Activated naive CD4-positive, alpha-beta T cell treated with anti-CD3 and anti-CD28 coated beads, Interleukin-2, amount 10 ng/mL, durations not matched to agents 7 days and 5 days (primary cell): ENCODE results near the gene FSTL5.

Experiments used
- CTCF ChIA-PET: fragments of 350-600 bp; sonication (Branson Sonifier 250); formaldehyde crosslinking; loops from one replicate; lab custom pipeline; 2021; ENCODE audit warnings: antibody characterized with exemption; lab: Charles Lee
- DNase-seq: peaks from one replicate; pipeline ENCODE4 v3.0.0-alpha.2; 2020
- H3K27ac Mint-ChIP-seq: one replicate; pipeline ENCODE4 v1.8.0; 2021; ENCODE audit warnings: mild to moderate bottlenecking, moderate library complexity, mixed read lengths
- H3K27me3 Mint-ChIP-seq: one replicate; pipeline ENCODE4 v1.8.0; 2021; ENCODE audit warnings: mild to moderate bottlenecking, mixed read lengths
- H3K36me3 Mint-ChIP-seq: one replicate; pipeline ENCODE4 v1.8.0; 2021; ENCODE audit warnings: mixed read lengths
- H3K4me1 Mint-ChIP-seq: one replicate; pipeline ENCODE4 v1.8.0; 2021; ENCODE audit warnings: mixed read lengths
- H3K4me3 Mint-ChIP-seq: one replicate; pipeline ENCODE4 v1.8.0; 2021; ENCODE audit warnings: mild to moderate bottlenecking, moderate library complexity, mixed read lengths
- H3K9me3 Mint-ChIP-seq: one replicate; pipeline ENCODE4 v1.8.0; 2021; ENCODE audit warnings: mixed read lengths

FSTL5 gene

GRCh38 chr4:161893566-161893965, 270.2 kb downstream of the FSTL5 start:
- no peaks in the 10 kb centered on the region for H3K4me1 Mint-ChIP-seq
- DNase-seq = no peak
- no peaks in the 10 kb centered on the region for H3K36me3 Mint-ChIP-seq
- H3K27me3 Mint-ChIP-seq = no peaks in the 10 kb centered on the region
- CTCF ChIA-PET = no interaction called here
- H3K27ac Mint-ChIP-seq = no peak overlapping the region
- no peaks in the 10 kb centered on the region for H3K9me3 Mint-ChIP-seq
- no peak overlapping the region for H3K4me3 Mint-ChIP-seq

- H3K36me3 Mint-ChIP-seq = no peaks in the 10 kb centered on the region
- no peaks in the 10 kb centered on the region for H3K27me3 Mint-ChIP-seq
- H3K9me3 Mint-ChIP-seq = no peaks in the 10 kb centered on the region
- no peak overlapping the region for H3K27ac Mint-ChIP-seq
- CTCF ChIA-PET = no interaction called here
- H3K4me3 Mint-ChIP-seq = no peak overlapping the region
- DNase-seq = no peak
- H3K4me1 Mint-ChIP-seq = no peaks in the 10 kb centered on the region
These were observed 270.8 kb downstream of the FSTL5 start for GRCh38 chr4:161892951-161893350.

- Mint-ChIP-seq H3K27me3 (no peaks in the 10 kb centered on the region), H3K4me1 (no peaks in the 10 kb centered on the region), H3K9me3 (peaks cover 2% of the 10 kb centered on the region), H3K36me3 (no peaks in the 10 kb centered on the region), H3K27ac (no peak overlapping the region), H3K4me3 (no peak overlapping the region)
- CTCF ChIA-PET = no interaction called here
- no peak for DNase-seq
These were observed 280.6 kb downstream of the FSTL5 start for GRCh38 chr4:161883157-161883556.

GRCh38 chr4:161881370-161881769, 282.4 kb downstream of the FSTL5 start:
- Mint-ChIP-seq H3K4me1 (no peaks in the 10 kb centered on the region), H3K36me3 (no peaks in the 10 kb centered on the region), H3K27me3 (no peaks in the 10 kb centered on the region), H3K9me3 (peaks cover 2% of the 10 kb centered on the region), H3K27ac (no peak overlapping the region), H3K4me3 (no peak overlapping the region)
- CTCF ChIA-PET = no interaction called here
- no peak for DNase-seq

- CTCF ChIA-PET = no interaction called here
- Mint-ChIP-seq H3K36me3 (no peaks in the 10 kb centered on the region), H3K4me3 (no peak overlapping the region), H3K27ac (no peak overlapping the region), H3K9me3 (peaks cover 2% of the 10 kb centered on the region), H3K4me1 (no peaks in the 10 kb centered on the region), H3K27me3 (no peaks in the 10 kb centered on the region)
- no peak for DNase-seq
These were observed 294.3 kb downstream of the FSTL5 start for GRCh38 chr4:161869511-161869910.

GRCh38 chr4:161856711-161857326, 307.0 kb downstream of the FSTL5 start:
- no peak overlapping the region for H3K27ac Mint-ChIP-seq
- no peaks in the 10 kb centered on the region for H3K27me3 Mint-ChIP-seq
- CTCF ChIA-PET = no interaction called here
- no peaks in the 10 kb centered on the region for H3K4me1 Mint-ChIP-seq
- H3K9me3 Mint-ChIP-seq = peaks cover 8% of the 10 kb centered on the region
- no peak overlapping the region for H3K4me3 Mint-ChIP-seq
- no peaks in the 10 kb centered on the region for H3K36me3 Mint-ChIP-seq
- DNase-seq = no peak

GRCh38 chr4:161850631-161851030, 313.2 kb downstream of the FSTL5 start:
- no peak for DNase-seq
- Mint-ChIP-seq H3K36me3 (no peaks in the 10 kb centered on the region), H3K27me3 (no peaks in the 10 kb centered on the region), H3K4me3 (no peak overlapping the region), H3K4me1 (no peaks in the 10 kb centered on the region), H3K9me3 (peaks cover 8% of the 10 kb centered on the region), H3K27ac (no peak overlapping the region)
- CTCF ChIA-PET = no interaction called here

GRCh38 chr4:161841759-161842158, 322.0 kb downstream of the FSTL5 start:
- no peak overlapping the region for H3K27ac Mint-ChIP-seq
- H3K4me1 Mint-ChIP-seq = no peaks in the 10 kb centered on the region
- no peaks in the 10 kb centered on the region for H3K36me3 Mint-ChIP-seq
- no peak overlapping the region for H3K4me3 Mint-ChIP-seq
- no peak for DNase-seq
- peaks cover 6% of the 10 kb centered on the region for H3K9me3 Mint-ChIP-seq
- H3K27me3 Mint-ChIP-seq = no peaks in the 10 kb centered on the region
- CTCF ChIA-PET = no interaction called here

- Mint-ChIP-seq H3K36me3 (no peaks in the 10 kb centered on the region), H3K27ac (no peak overlapping the region), H3K4me1 (no peaks in the 10 kb centered on the region), H3K27me3 (no peaks in the 10 kb centered on the region), H3K4me3 (no peak overlapping the region), H3K9me3 (peaks cover 5% of the 10 kb centered on the region)
- CTCF ChIA-PET = no interaction called here
- DNase-seq = no peak
These were observed 334.2 kb downstream of the FSTL5 start for GRCh38 chr4:161829591-161829990.

GRCh38 chr4:161828061-161828460, 335.7 kb downstream of the FSTL5 start:
- Mint-ChIP-seq H3K27me3 (no peaks in the 10 kb centered on the region), H3K27ac (no peak overlapping the region), H3K36me3 (no peaks in the 10 kb centered on the region), H3K4me1 (no peaks in the 10 kb centered on the region), H3K9me3 (peaks cover 9% of the 10 kb centered on the region), H3K4me3 (no peak overlapping the region)
- no peak for DNase-seq
- CTCF ChIA-PET = no interaction called here

GRCh38 chr4:161827013-161827412, 336.8 kb downstream of the FSTL5 start:
- CTCF ChIA-PET = no interaction called here
- Mint-ChIP-seq H3K27ac (no peak overlapping the region), H3K4me1 (no peaks in the 10 kb centered on the region)

GRCh38 chr4:161823450-161823849, 340.4 kb downstream of the FSTL5 start:
- Mint-ChIP-seq H3K4me3 (no peak overlapping the region), H3K9me3 (peaks cover 12% of the 10 kb centered on the region), H3K27me3 (no peaks in the 10 kb centered on the region), H3K27ac (no peak overlapping the region), H3K4me1 (no peaks in the 10 kb centered on the region), H3K36me3 (no peaks in the 10 kb centered on the region)
- CTCF ChIA-PET = no interaction called here
- DNase-seq = no peak

More at GRCh38 chr4:161827013-161827412, 336.8 kb downstream of the FSTL5 start:
- no peaks in the 10 kb centered on the region for H3K27me3 Mint-ChIP-seq
- no peaks in the 10 kb centered on the region for H3K36me3 Mint-ChIP-seq
- DNase-seq = no peak
- no peak overlapping the region for H3K4me3 Mint-ChIP-seq
- H3K9me3 Mint-ChIP-seq = peaks cover 9% of the 10 kb centered on the region

GRCh38 chr4:161822174-161822573, 341.6 kb downstream of the FSTL5 start:
- no peaks in the 10 kb centered on the region for H3K4me1 Mint-ChIP-seq
- H3K9me3 Mint-ChIP-seq = peaks cover 11% of the 10 kb centered on the region
- no peaks in the 10 kb centered on the region for H3K36me3 Mint-ChIP-seq
- no peak for DNase-seq
- H3K4me3 Mint-ChIP-seq = no peak overlapping the region
- H3K27me3 Mint-ChIP-seq = no peaks in the 10 kb centered on the region
- no peak overlapping the region for H3K27ac Mint-ChIP-seq
- CTCF ChIA-PET = no interaction called here

GRCh38 chr4:161817914-161818313, 345.9 kb downstream of the FSTL5 start:
- Mint-ChIP-seq H3K4me3 (no peak overlapping the region), H3K27me3 (no peaks in the 10 kb centered on the region), H3K9me3 (peaks cover 5% of the 10 kb centered on the region), H3K36me3 (no peaks in the 10 kb centered on the region), H3K27ac (no peak overlapping the region), H3K4me1 (no peaks in the 10 kb centered on the region)
- no peak for DNase-seq
- CTCF ChIA-PET = no interaction called here

GRCh38 chr4:161816958-161817357, 346.8 kb downstream of the FSTL5 start:
- DNase-seq = no peak
- Mint-ChIP-seq H3K4me3 (no peak overlapping the region), H3K9me3 (peaks cover 5% of the 10 kb centered on the region), H3K27ac (no peak overlapping the region), H3K27me3 (no peaks in the 10 kb centered on the region), H3K36me3 (no peaks in the 10 kb centered on the region), H3K4me1 (no peaks in the 10 kb centered on the region)
- CTCF ChIA-PET = no interaction called here

- Mint-ChIP-seq H3K27me3 (no peaks in the 10 kb centered on the region), H3K9me3 (peaks cover 5% of the 10 kb centered on the region), H3K4me1 (no peaks in the 10 kb centered on the region), H3K4me3 (no peak overlapping the region), H3K27ac (no peak overlapping the region), H3K36me3 (no peaks in the 10 kb centered on the region)
- CTCF ChIA-PET = no interaction called here
- no peak for DNase-seq
These were observed 348.0 kb downstream of the FSTL5 start for GRCh38 chr4:161815841-161816240.
